Jurkat, Clone E6-1 (cell line): Measurements from ENCODE around the gene PTPN11.
"Not testable (repeated sequence)": the region's sequence is repeated elsewhere in the genome, so short reads cannot be mapped to it uniquely, and the experiment has no call there.

Experiments
- DNase-seq: peaks from one replicate; pipeline ENCODE4 v3.0.0-alpha.2; 2011; ENCODE audit warnings: low read depth, low spot score
- H3K4me3 ChIP-seq: 2 replicates; pipeline ENCODE4 v1.5.1; 2011; ENCODE audit warnings: mild to moderate bottlenecking, low read length, control low read depth, moderate library complexity

The PTPN11 gene

DNA sequence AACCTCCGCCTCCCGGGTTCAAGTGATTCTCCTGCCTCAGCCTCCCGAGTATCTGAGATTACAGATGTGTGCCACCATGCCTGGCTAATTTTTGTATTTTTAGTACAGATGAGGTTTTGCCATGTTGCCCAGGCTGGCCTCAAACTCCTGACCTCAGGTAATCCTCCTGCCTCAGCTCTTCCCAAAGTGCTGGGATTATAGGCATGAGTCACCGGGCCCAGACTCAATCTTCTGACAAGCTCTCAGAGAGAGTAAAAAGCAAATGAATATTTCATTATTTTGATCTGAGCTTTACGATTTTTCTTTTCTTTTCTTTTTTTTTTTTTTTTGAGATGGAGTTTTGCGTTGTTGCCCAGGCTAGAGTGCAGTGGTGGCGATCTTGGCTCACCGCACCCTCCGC lies 21.9 kb downstream of the PTPN11 start:
- not testable (repeated sequence) for DNase-seq, H3K4me3 ChIP-seq

DNA sequence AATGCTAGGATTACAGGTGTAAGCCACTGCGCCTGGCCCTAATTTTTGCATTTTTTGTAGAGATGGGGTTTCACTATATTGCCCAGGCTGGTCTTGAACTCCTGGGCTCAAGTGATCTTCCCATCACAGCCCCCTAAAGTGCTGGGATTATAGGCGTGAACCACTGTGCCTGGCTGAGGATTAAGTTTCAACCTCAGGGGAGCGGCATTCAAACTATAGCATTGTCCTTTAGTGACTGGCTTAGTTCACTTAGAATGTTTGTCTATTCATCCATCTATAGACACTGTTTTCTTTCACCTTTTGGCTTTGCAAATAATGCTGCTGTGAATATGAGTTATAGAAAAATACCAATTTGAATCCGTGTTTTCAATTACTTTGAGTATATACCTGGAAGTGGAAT lies 25.2 kb downstream of the PTPN11 start:
- H3K4me3 ChIP-seq, result no peak overlapping the region
- no peak for DNase-seq

DNA sequence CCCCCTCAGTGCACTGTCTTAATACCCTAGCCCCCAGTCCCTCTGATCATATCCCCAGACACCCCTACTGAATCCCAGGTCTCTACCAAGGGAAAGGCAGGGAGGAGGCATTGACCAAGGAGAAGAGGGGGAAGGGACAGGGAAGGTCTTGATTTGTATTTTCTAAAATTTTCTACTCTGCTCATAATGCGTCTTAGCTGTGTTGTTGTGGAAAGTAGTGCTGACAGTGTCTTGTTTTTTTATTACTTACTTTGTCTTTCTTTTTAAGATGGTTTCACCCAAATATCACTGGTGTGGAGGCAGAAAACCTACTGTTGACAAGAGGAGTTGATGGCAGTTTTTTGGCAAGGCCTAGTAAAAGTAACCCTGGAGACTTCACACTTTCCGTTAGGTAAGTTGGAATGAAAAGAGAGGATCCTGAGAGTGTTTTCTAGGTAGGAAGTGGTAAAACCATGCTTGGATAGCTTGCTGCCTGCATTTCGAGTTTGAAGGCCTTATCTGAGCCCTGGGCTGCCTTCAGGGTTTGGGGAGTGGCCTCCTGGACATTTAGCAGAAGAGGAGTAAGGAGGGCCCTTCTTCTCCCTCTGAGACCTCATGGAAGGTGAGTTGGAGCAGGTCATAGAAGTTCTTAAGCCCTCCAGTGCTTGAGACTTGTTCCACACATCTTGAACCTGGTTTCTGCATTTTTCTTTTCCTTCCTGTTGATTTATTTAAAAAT lies 27.4 kb downstream of the PTPN11 start:
- DNase-seq, result no peak
- H3K4me3 ChIP-seq, result no peak overlapping the region

DNA sequence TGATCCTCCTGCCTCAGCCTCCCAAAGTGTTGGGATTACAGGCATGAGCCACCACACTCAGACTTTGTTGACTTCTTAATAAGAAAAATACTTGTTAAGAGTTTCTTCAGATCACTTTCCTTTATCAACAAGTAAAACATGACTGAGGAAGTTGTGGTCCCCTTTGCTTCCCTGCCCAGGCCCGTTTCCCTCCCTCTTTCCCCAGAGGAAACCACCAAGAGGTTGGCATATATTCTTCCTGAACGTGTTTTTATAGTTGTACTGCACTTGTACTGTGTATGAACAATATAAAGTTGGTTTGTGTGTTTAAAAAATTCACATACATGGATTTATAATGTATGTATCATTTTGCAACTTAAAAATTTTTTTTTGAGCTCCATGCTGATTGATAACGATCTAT lies 28.4 kb downstream of the PTPN11 start:
- DNase-seq, result peak; percentile 31
- no peak overlapping the region for H3K4me3 ChIP-seq

DNA sequence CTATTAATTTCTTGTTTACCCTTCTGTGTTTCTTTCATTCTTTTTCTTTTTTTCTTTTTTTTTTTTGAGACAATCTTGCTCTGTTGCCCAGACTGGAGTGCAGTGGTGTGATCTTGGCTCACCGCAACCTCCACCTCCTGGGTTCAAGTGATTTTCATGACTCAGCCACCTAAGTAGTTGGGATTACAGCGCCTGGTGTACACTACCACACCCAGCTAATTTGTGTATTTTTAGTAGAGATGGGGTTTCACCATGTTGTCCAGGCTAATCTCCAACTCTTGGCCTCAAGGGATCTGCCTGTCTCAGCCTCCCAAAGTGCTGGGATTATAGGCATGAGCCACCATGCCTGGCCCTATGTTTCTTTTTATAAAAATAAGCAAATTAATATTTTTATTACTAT lies 29.4 kb downstream of the PTPN11 start:
- not testable (repeated sequence) for DNase-seq, H3K4me3 ChIP-seq

DNA sequence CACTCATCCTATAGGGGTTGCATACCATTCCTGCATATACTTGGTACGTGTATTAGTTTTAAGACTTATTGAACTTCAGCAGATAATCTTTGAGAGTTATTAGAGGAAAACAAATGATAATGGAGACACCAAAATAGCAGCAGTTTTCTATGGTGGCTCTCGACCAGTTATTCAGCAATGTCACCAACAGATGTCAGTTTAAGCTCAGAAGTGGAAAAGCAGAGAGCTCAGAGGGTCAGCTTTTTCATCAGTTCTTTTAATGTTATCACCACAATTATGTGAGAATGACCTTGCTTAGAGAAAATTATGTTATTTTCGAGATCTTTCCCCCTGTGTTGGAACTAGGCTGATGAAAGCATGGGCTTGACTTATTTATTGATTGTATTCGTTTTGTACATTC lies 32.0 kb downstream of the PTPN11 start:
- H3K4me3 ChIP-seq, result no peak overlapping the region
- DNase-seq, result no peak

DNA sequence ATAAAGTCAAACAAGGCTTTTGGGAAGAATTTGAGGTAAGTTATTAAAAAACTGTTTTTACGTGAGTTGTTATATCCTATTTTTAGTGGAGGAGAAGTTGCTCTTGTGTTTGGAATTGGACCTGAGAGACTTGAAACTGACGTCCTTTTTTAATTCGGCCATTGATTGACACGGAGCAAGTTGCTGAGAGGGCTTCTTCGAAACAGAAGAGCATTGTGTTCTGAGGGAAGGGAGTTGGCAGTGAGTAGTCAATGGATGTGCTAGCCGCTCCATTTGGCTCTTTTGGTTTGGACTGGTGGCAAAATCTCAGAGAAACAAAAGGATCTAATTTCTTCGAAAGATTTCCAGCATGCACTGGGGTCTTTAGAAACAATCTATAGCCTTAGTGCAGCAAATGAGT lies 37.3 kb downstream of the PTPN11 start:
- DNase-seq, result no peak
- no peak overlapping the region for H3K4me3 ChIP-seq

DNA sequence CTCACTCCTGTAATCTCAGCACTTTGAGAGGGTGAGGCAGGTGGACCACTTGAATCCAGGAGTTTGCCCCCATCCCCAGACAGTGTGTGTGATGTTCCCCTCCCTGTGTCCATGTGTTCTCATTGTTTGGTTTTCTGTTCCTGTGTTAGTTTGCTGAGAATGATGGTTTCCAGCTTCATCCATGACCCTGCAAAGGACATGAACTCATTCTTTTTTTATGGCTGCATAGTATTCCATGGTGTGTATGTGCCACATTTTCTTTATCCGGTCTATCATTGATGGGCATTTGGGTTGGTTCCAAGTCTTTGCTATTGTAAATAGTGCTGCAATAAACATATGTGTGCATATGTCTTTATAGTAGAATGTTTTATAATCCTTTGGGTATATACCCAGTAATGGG lies 38.4 kb downstream of the PTPN11 start:
- not testable (repeated sequence) for H3K4me3 ChIP-seq, DNase-seq

DNA sequence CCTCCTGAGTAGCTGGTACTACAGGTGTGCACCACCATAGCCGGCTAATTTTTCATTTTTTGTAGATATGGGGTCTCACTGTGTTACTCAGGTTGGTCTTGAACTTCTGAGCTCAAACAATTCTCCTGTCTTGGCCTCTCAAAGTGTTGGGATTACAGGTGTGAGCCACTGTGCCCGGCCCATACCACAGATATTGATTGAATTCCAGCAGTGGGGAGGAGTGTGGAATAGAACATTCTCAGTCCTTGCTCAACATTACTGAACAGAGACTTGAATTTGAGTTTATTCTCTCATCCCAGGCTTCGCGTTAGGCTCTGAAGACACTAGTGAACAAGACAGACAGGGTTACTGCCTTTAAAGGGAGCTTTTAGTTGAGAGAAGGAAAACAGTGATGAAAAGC lies 39.6 kb downstream of the PTPN11 start:
- no peak overlapping the region for H3K4me3 ChIP-seq
- no peak for DNase-seq

DNA sequence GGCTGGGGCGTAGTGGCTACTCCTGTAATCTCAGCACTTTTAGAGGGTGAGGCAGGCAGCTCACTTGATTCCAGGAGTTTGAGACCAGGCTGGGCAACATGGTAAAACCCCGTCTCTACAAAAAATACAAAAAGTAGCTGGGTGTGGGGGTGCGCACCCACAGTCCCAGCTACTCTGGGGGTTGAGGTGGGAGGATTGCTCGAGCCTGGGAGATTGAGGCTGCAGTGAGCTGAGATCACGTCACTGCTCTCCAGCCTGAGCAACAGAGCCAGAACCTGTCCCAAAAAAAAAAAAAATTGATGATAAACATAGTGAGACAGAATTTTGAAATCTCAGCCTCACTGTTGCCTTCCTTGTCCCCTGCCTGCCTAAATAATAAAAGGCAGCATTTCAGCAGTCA lies 40.0 kb downstream of the PTPN11 start:
- no peak overlapping the region for H3K4me3 ChIP-seq
- DNase-seq, result no peak

DNA sequence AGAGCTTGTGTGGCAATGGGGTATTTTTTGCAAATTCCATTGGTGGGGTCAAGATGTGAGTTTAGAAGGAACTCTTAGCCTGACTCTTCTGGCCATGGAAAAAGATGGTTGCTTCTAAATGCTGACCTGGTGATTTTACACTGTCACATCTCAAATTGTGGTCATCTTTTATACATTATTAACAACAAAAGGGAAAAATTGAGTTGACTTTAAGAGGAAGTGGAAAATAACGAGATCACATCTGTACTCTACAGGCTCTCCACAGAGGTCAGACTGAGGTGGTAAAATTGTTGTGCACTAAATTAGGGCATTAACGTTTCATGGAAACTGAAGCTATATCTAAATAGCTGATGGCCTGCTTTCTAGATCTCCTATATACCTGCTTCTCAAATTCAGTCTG lies 44.7 kb downstream of the PTPN11 start:
- no peak overlapping the region for H3K4me3 ChIP-seq
- no peak for DNase-seq

DNA sequence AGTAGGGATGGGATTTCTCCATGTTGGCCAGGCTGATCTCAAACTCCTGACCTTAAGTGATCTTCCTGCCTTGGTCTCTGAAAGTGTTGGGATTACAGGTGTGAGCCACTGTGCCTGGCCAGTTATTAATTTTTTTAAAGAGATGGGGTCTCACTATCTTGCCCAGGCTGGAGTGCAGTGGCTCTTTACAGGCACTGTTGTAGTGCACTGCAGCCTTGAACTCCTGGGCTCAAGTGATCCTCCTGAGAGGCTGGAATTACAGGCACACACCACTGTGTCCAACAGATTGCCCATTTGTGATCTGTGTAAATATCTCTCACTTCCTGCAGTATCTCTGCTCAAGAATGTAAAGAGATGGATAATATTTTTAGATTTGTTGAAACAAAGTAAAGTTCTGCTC lies 45.9 kb downstream of the PTPN11 start:
- no peak for DNase-seq
- H3K4me3 ChIP-seq, result no peak overlapping the region

DNA sequence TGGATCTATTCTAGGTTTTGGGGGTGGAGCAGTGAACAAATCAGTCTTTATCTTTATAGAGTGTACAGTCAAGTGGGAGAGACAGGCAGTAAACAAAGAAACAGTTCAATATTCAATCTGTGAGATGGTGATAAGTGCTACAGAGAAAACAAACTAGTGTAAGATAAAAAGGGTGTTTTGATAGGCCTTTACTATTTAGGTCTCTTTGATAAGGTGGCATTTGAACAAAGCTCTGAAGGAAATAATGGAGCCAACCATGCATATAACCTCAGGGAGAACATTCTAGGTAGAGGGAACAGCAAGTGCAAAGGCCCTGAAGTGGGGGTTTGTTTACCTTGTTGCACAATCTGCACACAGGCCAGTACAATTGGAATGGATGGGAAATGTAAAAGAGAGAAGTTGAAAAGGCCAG lies 47.3 kb downstream of the PTPN11 start:
- no peak for DNase-seq

DNA sequence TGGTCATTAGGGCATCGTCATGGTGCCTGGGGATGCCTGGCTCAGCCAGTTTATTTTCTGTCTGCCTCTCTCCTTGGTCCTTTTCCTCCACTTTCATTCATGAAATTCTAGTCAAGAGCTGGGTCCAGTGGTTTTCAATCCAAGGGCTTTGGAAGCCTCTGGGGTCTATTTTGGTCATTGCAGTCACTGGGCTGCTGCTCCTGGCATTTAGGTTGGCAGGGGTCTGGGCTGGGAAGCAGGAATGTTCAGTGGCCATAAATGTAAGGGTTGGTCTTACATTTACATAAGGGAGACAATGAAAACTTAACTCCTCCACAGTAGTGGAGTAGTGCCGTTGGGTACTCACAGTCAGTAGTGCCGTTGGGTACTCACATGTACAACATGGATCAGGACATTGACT lies 48.1 kb downstream of the PTPN11 start:
- no peak overlapping the region for H3K4me3 ChIP-seq
- no peak for DNase-seq

More for the DNA sequence above, 47.3 kb downstream of the PTPN11 start:
- H3K4me3 ChIP-seq, result no peak overlapping the region

DNA sequence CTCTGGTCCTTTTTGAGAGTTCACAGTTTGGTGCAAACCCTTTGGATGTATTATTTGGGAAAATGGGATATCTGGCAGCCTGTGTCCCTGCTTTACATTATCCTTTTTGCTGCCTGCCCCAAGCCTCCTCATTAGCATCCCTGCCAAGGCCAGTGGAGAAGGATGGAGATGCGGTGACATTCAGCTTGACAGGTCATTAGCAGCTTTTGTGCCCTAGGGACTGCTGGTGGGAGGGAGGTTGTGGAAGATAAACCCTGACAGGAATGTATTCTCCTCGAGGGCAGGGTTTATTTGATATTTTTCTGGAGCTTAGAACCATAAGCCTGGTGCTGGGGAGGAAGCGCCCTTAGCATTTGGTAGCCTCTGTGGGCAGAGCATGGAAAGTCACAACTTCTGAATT lies 49.3 kb downstream of the PTPN11 start:
- no peak overlapping the region for H3K4me3 ChIP-seq
- DNase-seq, result no peak

DNA sequence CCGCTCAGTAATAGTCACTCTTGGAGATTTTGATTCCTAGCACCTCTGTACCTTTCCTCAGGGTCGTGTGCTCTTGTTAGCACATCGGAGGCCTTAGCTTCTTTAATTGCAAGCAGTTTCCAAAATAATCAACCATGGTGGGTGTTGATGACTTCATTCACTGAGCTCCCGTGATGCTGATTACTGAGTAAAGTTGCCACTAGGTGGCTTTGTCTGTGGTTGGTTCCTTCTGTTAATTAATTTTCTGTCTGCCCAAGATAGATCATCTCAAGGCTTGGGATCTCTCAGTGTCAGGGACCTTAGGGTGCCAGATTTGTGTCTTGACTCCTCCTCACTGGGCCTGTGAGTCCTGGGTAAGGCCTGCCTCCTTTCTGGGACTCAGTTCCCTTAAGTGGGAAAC lies 54.3 kb downstream of the PTPN11 start:
- no peak overlapping the region for H3K4me3 ChIP-seq
- peak; percentile 25 for DNase-seq

DNA sequence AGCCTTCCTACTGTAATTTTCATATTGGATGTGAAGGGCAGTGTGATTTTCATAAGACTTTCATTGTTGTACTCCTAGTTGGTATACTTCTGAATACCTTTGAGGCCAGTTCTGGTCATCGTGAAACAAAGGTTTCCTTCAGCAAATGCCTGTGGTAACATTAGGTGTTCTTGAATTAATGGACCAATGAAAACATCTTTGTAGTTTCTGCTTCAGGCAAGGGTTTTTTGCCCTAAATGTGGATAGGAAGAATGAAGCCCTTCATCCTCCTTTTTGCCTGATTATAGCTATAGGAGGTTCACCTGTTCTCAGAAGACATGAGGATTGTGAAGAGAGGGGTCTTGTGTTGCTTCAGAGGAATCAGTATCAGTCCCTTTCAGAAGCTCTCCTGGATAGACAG lies 60.7 kb downstream of the PTPN11 start:
- DNase-seq, result no peak
- H3K4me3 ChIP-seq, result no peak overlapping the region

DNA sequence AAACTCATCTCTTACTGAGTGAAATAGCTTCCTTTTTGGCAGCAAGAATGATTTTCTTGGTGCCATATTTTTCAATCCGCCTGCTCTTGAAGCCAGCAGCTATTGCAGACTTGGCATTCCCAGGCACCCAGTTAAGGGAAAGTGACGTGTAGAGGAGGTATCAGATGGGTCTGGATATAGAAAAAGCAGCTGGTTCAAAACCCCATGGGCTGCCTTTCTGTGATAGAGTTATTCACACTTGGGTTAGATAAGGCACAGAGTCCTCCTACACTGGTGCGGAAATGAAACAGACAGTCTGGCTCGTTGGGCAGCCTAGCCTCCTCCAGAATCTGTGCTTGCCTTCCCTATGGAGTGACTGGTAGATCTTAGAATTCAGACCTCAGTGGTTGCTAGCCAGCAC lies 62.2 kb downstream of the PTPN11 start:
- no peak for DNase-seq
- no peak overlapping the region for H3K4me3 ChIP-seq

DNA sequence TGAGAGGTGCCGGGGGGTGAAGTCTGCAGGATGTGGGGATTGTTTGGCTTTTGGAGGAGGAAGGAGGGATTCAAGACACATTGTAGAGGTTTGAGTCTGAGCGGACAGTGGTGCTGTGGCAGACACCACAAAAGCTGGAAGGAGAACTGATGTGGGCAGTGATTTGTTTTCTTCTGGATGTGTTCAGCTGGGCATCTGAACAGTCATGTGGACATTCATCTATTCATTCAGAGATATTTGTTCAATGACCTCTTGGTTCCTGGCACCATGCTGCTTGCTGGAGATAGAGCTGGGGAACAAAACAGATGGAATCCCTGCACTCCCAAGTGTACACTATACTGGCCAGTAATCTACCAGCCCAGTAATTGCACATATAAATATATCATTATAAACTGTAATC lies 64.0 kb downstream of the PTPN11 start:
- DNase-seq, result no peak
- H3K4me3 ChIP-seq, result no peak overlapping the region

DNA sequence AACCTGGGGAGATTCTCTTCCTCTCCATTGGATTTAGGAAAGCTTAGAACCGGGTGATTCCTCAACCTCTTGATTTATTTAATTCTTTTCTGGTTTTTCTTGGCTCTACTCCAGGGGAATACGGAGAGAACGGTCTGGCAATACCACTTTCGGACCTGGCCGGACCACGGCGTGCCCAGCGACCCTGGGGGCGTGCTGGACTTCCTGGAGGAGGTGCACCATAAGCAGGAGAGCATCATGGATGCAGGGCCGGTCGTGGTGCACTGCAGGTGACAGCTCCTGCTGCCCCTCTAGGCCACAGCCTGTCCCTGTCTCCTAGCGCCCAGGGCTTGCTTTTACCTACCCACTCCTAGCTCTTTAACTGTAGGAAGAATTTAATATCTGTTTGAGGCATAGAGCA lies 67.6 kb downstream of the PTPN11 start:
- no peak overlapping the region for H3K4me3 ChIP-seq

DNA sequence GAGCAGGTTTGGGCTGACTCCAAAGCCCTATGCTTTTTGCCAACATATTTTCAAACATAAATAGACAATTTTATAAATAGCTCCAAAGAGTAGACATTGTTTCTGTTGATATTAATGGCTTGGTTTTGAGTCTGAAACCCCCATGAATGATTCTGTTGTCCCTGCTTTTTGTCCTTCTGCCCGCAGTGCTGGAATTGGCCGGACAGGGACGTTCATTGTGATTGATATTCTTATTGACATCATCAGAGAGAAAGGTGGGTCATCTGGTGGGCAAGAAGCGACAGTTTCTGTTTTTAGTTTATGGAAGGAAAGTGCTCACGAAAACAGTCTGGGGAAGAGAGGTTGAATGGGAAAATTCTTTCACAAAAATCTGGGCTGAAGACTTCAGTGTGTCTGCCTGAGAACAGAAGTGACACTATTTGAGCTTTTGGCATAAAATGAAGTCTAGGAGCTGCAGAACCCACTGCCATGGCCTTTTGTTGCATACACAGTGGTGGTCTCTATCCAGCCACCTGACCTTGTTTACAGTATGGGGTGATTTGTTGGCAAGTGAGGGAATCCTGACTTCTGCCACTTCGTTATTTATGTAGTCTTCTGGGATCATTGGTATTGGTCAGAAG lies 69.6 kb downstream of the PTPN11 start:
- H3K4me3 ChIP-seq, result no peak overlapping the region
- DNase-seq, result no peak

More for the DNA sequence above, 67.6 kb downstream of the PTPN11 start:
- DNase-seq, result no peak
